HG02678 (cell line): ENCODE measurements around the gene MYCBP.
"Not testable (repeated sequence)": the region's sequence is repeated elsewhere in the genome, so short reads cannot be mapped to it uniquely, and the experiment has no call there.

Source experiments
- ATAC-seq: cut with Tn5 transposase; IDR thresholded peaks from one replicate; pipeline ENCODE4 v1.9.1; 2021; ENCODE audit warnings: mild to moderate bottlenecking, moderate library complexity; ENCODE audit not compliant: unreplicated experiment

The MYCBP gene

GRCh38 chr1:38873027-38873969 is at the start of gene MYCBP:
TSS of gene MYCBP (minus strand) at chr1:38873348. CDS start at chr1:38873305, 43 bp downstream.
- ATAC-seq = peak; percentile 98

- ATAC-seq = no peak
Observed at GRCh38 chr1:38919130-38919529, 46.0 kb upstream of the MYCBP start.

- ATAC-seq = no peak
Observed at GRCh38 chr1:38918568-38918967, 45.4 kb upstream of the MYCBP start.

- ATAC-seq = no peak
Observed at GRCh38 chr1:38917772-38918171, 44.6 kb upstream of the MYCBP start.

- ATAC-seq = no peak
Observed at GRCh38 chr1:38917337-38917736, 44.2 kb upstream of the MYCBP start.

GRCh38 chr1:38915352-38915948 is 42.3 kb upstream of the MYCBP start:
- no peak for ATAC-seq

GRCh38 chr1:38914908-38915307 is 41.8 kb upstream of the MYCBP start:
- not testable (repeated sequence) for ATAC-seq

GRCh38 chr1:38908821-38909220 is 35.7 kb upstream of the MYCBP start:
- no peak for ATAC-seq

- no peak for ATAC-seq
Observed at GRCh38 chr1:38905985-38906384, 32.8 kb upstream of the MYCBP start.

- no peak for ATAC-seq
Observed at GRCh38 chr1:38899560-38899959, 26.4 kb upstream of the MYCBP start.

GRCh38 chr1:38898653-38899230 is 25.6 kb upstream of the MYCBP start:
- ATAC-seq = no peak

GRCh38 chr1:38896169-38896568 is 23.0 kb upstream of the MYCBP start:
- ATAC-seq = no peak

- ATAC-seq = no peak
Observed at GRCh38 chr1:38892976-38893375, 19.8 kb upstream of the MYCBP start.

- ATAC-seq = no peak
Observed at GRCh38 chr1:38891753-38892152, 18.6 kb upstream of the MYCBP start.

- ATAC-seq = no peak
Observed at GRCh38 chr1:38889589-38889988, 16.4 kb upstream of the MYCBP start.

GRCh38 chr1:38888423-38889333 is 15.5 kb upstream of the MYCBP start:
- ATAC-seq = no peak

- no peak for ATAC-seq
Observed at GRCh38 chr1:38885092-38885491, 11.9 kb upstream of the MYCBP start.

- no peak for ATAC-seq
Observed at GRCh38 chr1:38881487-38881886, 8.3 kb upstream of the MYCBP start, which contains the start of gene GJA9. TSS of gene GJA9 (minus strand) at chr1:38881587. CDS start at chr1:38876098, 5,489 bp downstream.

- no peak for ATAC-seq
Observed at GRCh38 chr1:38875811-38876210, 2.7 kb upstream of the MYCBP start.

- peak; percentile 20 for ATAC-seq
Observed at GRCh38 chr1:38872401-38873026, 634 bp downstream of the MYCBP start.
